ENCODE data around the gene GAB4.
"Not testable (repeated sequence)": the region's sequence is repeated elsewhere in the genome, so short reads cannot be mapped to it uniquely, and the experiment has no call there.

Gene GAB4
- total RNA-seq: 0 reads per million in 3 experiments

GRCh38 chr22:17007852-17008731 lies at the start of gene GAB4:
GAB4 (minus strand) TSS chr22:17008222; CDS start chr22:17008114, 108 bp downstream.
- no peak for DNase-seq

- DNase-seq: no peak
Observed at GRCh38 chr22:17056807-17057206, 48.8 kb upstream of the GAB4 start.

GRCh38 chr22:17056058-17056457 lies 48.0 kb upstream of the GAB4 start:
- DNase-seq: no peak

- no peak for DNase-seq
Observed at GRCh38 chr22:17047656-17048055, 39.6 kb upstream of the GAB4 start.

DNA sequence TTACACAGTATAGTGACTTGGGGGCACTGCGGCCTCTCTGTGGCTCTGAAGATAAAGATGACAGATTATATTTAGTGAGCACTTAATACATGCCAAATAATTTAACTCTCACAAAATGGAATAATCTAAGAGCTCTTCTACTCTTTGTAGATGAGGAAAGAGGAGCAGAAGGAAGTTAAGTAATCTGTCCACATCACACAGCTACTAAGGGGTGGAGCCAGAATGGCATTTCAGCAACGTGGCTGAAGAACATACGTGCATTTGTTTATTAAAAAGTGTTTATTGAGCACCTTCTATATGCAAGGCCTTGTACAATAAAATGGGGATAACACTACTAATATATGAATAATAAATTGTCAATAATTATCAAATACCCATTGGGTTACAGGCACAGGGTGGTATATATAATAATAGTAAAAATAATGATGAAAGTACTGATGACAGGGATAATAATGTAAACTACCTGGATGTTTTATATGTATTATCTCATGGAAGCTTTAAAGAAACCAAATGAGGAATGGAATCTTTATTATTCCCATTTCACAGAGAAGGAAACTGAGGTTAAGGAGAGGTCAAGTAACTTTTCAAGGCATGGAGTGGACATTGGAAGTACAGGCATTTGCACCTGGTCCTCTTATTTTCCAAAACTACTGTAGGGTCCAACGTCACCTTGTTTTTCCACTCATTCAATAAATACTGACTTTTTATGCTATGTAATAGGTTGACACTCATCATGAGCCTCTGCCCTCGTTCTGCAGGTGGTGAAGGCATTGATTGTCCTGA lies 38.7 kb upstream of the GAB4 start:
- no peak for DNase-seq

GRCh38 chr22:17043521-17043920 lies 35.5 kb upstream of the GAB4 start:
- no peak for DNase-seq

GRCh38 chr22:17036842-17037711 lies 29.1 kb upstream of the GAB4 start:
- DNase-seq: not testable (repeated sequence)

DNA sequence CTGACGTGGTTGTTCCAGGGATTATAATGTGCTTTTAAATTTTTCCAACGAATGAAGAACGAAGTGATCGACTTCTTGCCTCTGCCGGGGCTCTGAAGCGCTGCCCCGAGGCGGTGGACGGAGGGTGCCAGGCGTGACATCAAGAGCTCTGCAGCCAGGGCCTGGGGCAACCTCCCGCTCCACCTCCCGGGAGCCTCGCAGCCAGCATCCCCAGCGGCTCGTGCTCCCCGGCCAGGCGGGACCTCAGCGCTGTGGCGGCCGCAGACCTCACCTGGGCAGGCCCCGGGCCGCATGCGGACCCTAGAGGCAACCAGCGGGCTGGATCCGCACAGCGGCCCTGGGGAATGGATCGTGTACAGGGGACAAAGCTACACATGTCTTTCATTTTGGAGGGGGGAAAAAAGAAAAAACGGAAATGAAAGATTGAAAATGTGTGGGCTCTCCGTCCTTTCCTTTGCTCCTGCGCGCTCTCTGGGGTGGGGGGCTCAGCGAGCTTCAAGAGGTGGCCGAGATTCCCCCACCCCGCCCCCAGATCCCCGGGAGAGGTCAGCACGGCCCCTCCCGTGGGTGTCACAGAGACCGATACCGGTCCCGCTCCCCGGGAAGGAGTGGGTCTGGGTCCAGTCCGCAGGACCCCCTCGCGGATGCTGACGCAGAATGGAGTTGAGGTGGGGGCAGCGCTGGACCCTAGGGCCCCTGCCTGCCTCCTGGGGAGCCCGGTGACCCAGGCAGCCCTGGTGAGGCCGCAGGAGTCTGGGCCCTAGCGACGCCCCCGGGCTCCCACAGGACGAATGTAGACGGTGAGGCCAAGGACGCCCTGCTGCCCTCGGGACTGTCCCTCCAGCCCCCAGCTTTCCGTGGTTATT lies 28.2 kb upstream of the GAB4 start:
- not testable (repeated sequence) for DNase-seq

- no peak for DNase-seq
Observed at GRCh38 chr22:17035246-17035645, 27.2 kb upstream of the GAB4 start.

GRCh38 chr22:17034532-17034931 lies 26.5 kb upstream of the GAB4 start:
- DNase-seq: not testable (repeated sequence)

DNA sequence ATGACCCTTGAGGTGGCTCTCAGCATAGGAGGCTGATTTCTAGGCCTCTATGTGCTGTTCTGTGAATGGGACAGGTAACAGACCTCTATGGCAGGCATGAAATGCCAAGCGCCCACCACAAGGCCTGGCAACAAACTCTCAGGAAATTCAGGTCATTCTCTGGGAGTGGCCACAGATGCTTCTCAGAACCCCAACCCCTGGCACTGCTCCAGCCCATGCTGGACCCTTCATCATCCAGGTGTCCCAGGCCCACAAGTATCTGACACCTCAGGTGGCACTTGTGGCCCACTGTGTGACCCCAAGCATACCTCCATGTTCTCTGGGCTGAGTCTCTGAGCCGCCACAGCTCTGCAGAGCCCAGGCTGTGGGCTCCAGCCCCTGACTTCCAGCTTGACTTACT lies 24.3 kb upstream of the GAB4 start:
- not testable (repeated sequence) for DNase-seq

DNA sequence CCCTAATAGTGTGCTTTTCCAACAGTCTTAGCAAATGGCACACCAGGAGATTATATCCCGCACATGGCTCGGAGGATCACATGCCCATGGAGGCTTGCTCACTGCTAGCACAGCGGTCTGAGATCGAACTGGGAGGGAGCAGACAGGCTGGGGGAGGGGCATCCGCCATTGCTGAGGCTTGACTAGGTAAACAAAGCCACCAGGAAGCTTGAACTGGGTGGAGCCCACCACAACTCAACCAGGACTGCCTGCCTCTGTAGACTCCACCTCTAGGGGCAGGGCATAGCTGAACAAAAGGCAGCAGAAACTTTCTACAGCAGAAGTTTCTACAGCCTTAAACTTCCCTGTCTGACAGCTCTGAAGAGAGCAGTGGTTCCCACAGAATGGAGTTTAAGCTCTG lies 16.4 kb upstream of the GAB4 start:
- DNase-seq: not testable (repeated sequence)

DNA sequence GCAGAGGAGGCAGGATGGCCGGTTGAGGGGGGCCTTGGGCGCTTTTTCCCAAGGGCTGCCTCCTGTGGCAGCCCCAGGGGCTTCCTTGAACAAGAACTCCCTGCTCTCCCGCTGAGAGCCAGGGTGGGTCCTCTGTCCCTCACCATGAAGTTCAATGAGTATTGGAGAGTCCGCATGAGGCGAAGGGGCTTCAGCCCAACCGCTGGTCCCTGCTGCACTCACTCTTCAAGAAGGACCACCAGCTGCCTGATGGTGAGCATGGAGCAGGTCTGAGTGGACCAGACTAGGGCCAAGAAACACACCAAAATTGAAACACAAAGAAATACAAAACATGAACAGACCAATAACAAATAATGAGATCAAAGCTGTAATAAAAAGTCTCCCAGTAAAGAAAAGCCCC lies 7.5 kb upstream of the GAB4 start:
- not testable (repeated sequence) for DNase-seq

GRCh38 chr22:17014101-17014440 lies 6.0 kb upstream of the GAB4 start:
- not testable (repeated sequence) for DNase-seq

- no peak for DNase-seq
Observed at GRCh38 chr22:17013396-17014100, 5.5 kb upstream of the GAB4 start.

- DNase-seq: no peak
Observed at GRCh38 chr22:17012267-17012666, 4.2 kb upstream of the GAB4 start.

DNA sequence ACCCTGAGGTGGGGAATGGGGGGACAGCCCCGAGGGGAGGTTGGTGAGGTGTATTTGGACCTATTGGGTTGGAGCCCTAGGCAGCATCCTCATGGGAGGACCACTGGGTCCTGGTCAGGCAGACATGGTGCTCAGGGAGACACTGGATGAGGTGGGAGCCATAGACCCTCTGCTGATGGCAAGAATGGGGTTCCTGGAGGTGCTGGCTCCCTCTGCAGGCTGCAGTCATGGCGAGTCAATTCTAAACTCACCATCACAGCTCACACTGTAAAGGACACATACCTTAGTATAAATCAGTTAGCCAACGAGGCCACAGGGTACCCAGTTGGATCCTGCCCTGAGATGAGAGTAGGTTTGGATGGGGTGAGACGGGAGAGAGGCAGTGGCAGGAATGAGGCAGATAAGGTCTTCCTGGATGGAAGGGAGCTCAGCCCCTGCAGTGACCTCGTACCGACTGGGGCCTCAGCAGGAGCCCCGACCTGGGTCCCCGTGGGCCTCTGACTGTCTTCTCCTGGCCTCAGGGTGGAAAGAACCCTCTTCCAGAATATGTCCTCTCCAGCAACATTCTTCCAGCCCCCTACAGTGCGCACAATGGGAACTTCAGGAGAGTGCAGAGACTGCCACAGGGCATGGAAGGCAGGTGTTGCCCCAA lies 1.7 kb upstream of the GAB4 start:
- no peak for DNase-seq

GRCh38 chr22:17007257-17007656 lies 765 bp downstream of the GAB4 start:
- no peak for DNase-seq

DNA sequence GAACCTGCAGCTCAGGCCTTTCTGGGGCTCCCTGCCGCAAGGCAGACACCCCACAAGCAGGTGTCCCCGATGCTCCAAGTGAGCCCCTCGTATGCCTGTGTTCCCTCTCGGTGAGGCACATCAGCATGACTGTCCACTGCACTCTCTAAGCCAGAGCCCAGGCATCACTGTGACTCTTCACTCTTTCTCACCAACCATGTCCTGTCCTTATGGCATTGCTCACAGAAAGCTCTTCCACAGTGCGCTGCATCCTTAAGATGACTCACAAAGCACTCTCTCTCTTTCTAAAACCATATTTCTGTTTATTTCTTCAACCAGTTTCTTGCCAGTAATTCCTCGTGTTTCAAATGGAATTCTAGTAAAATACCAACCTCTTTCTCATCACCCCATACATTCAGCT lies 18.1 kb downstream of the GAB4 start:
- DNase-seq: no peak

- DNase-seq: no peak
Observed at GRCh38 chr22:16988257-16988656, 19.8 kb downstream of the GAB4 start.

- no peak for DNase-seq
Observed at GRCh38 chr22:16987822-16988221, 20.2 kb downstream of the GAB4 start.

Data from central memory CD4-positive, alpha-beta T cell (primary cell).